ENCODE results near the gene DHRS1. TPM values are rescaled to one million over a fixed set of nuclear protein-coding genes. Genes with fewer than 3 reads are reported as not detected.
A peak's percentile ranks its signal among the peaks of the same experiment; 100 is the strongest.

Gene DHRS1
- total and polyA plus RNA-seq, 8 donors: 24.9 to 55.5 (median 42.6) TPM

DNA sequence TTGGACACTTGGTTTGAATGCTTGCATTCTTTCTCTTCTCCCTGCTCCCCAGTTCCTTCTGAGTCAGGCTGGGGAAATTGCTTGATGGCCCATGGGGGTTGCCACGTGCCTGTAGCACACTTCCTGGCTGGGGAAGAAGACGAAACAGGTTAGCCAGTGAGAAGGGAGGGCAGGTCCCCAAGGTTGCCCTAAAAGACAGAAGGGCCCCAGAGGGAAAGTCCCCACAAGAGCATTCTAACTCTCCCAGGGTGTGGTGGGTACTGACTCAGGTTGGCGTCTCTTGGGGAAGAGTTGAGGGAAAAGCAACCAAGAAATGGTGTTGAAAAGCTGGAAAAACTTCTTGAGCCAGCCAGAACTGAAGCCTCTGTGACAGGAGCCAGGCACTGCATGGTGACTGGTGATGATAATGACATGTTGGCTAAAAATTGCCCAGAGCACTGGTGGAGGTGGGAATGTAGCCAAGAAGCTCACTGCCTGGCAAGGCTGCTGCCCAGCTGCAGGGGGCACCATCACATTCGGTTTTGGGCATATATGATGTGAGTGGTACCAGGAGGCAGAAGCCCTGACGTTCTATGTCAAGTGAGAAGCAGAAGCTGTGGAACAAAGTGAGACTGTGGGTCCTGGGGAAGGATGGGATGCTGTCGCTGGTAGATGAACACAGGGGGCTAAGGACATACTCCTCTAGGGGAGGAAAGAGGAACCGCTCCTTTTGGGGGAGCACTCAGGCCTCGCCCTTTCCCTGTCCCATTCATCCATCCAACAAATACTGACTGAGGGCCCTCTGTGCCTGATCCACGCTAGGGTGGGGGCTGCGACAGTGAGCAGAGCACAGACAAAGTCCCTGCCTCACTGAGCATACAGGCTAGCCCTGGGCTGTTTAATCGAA is 20.0 kb downstream of the DHRS1 start:
- no peaks in the 10 kb centered on the region for H3K9me3 ChIP-seq
- no peak overlapping the region for H3K4me3 ChIP-seq
- H3K4me1 ChIP-seq: peaks cover 0 to 84% of the 10 kb centered on the region in 2 donors
- peak overlapping the region in 1 of 2 donors; percentile 88 for H3K27ac ChIP-seq
- no peak for ATAC-seq
- no peaks in the 10 kb centered on the region for H3K27me3 ChIP-seq
- TF ChIP-seq, protein P1, sequence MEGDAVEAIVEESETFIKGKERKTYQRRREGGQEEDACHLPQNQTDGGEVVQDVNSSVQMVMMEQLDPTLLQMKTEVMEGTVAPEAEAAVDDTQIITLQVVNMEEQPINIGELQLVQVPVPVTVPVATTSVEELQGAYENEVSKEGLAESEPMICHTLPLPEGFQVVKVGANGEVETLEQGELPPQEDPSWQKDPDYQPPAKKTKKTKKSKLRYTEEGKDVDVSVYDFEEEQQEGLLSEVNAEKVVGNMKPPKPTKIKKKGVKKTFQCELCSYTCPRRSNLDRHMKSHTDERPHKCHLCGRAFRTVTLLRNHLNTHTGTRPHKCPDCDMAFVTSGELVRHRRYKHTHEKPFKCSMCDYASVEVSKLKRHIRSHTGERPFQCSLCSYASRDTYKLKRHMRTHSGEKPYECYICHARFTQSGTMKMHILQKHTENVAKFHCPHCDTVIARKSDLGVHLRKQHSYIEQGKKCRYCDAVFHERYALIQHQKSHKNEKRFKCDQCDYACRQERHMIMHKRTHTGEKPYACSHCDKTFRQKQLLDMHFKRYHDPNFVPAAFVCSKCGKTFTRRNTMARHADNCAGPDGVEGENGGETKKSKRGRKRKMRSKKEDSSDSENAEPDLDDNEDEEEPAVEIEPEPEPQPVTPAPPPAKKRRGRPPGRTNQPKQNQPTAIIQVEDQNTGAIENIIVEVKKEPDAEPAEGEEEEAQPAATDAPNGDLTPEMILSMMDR (IDR thresholded peaks at IDR 0.05): no peak
- H3K36me3 ChIP-seq: no peaks in the 10 kb centered on the region
- DNase-seq: no peak
- intact Hi-C loops (cut with DNase I): no loop called here

DNA sequence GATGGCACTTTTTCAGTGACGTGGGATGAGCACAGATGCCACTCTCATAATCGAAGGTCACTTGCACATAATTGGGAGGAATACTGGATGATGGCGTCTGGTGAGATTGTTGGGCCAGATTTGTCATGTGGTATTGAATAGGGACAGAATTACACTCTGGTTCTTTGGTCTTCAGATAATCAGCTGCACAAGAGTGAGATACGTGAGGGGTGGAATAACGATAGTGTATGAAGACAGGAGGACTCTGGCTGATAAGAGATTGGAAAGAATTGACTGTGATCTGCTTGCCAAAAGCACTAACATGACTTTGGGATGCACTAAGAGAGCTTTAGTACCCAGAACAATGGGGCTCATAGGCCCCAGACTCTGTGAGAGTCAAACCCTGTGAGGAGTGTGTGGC is 21.2 kb downstream of the DHRS1 start:
- DNase-seq (no peak), ATAC-seq (no peak)
- no peaks in the 10 kb centered on the region for H3K9me3 ChIP-seq
- TF ChIP-seq, protein P1 (IDR thresholded peaks at IDR 0.05): no peak
- intact Hi-C loops (cut with DNase I): no loop called here
- H3K36me3 ChIP-seq: no peaks in the 10 kb centered on the region
- H3K4me3 ChIP-seq: no peak overlapping the region
- peak overlapping the region in 1 of 2 donors; percentile 88 for H3K27ac ChIP-seq
- peaks cover 4 to 95% of the 10 kb centered on the region in 2 donors for H3K4me1 ChIP-seq
- no peaks in the 10 kb centered on the region for H3K27me3 ChIP-seq

DNA sequence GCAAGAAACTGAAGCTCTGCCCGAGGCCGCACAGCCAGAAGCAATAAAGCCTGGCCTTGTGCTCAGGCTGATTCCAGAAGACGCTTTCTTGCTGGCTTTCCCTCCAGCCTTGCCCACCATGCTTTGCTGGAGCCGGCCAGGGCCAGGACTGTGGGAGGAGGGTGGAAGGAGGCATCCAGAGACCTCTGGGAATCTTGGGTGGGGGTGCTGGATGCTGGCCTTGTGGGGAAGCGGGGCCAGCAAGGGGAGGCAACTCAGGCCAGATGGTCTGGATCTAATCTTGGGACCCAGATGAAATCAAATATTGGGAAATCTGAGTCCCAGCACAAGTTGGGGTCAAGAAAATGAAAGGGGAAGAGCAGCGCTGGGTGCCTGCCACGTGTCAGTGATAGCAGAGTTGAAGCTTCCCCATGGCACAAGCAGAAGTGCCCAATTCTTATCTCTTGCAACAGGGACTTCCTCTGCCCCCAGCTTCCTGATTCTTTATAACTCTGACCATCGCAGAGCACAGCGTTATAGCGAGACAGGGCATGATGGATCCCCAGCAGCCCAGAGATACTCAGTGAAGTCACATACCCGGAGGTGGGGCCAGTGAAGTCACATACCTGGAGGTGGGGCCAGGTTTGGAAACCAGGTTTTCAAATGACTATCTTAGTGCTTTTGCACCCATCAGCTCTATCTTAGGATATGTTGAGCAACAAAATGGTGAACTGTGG is 21.8 kb downstream of the DHRS1 start:
- Histone ChIP-seq H3K27me3 (no peaks in the 10 kb centered on the region), H3K27ac (peak overlapping the region in 1 of 2 donors; percentile 88), H3K9me3 (no peaks in the 10 kb centered on the region), H3K4me1 (peaks cover 10 to 99% of the 10 kb centered on the region in 2 donors), H3K4me3 (no peak overlapping the region), H3K36me3 (no peaks in the 10 kb centered on the region)
- intact Hi-C loops (cut with DNase I): no loop called here
- TF ChIP-seq, protein P1 (IDR thresholded peaks at IDR 0.05): no peak
- ATAC-seq (no peak), DNase-seq (peak in 1 of 4 donors; percentile 70)

DNA sequence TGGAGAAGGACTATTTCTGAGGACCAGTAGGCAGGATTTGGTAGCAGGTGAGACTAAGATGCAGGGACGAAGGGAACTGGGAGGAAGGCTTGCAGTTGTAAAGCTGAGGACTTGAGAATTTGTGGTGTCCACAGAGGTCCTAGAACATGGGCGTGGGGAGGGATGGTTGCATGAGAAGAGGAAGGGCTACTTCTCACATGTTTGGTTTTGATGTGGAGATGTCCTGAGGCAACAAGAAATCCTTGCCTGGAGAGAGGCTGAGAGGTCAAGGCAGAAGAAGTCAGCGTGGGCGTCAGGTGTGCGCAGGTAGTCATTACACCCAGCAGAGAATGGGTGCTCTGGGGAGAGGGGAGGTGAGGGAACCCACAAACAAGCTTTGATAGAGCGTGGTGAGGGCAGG is 22.5 kb downstream of the DHRS1 start:
- H3K4me3 ChIP-seq: no peak overlapping the region
- H3K9me3 ChIP-seq: no peaks in the 10 kb centered on the region
- H3K4me1 ChIP-seq: peaks cover 15 to 99% of the 10 kb centered on the region in 2 donors
- H3K36me3 ChIP-seq: no peaks in the 10 kb centered on the region
- TF ChIP-seq, protein P1 (IDR thresholded peaks at IDR 0.05): no peak
- intact Hi-C loops (cut with DNase I): no loop called here
- DNase-seq (no peak), ATAC-seq (no peak)
- no peaks in the 10 kb centered on the region for H3K27me3 ChIP-seq
- H3K27ac ChIP-seq: peak overlapping the region in 1 of 2 donors; percentile 88

DNA sequence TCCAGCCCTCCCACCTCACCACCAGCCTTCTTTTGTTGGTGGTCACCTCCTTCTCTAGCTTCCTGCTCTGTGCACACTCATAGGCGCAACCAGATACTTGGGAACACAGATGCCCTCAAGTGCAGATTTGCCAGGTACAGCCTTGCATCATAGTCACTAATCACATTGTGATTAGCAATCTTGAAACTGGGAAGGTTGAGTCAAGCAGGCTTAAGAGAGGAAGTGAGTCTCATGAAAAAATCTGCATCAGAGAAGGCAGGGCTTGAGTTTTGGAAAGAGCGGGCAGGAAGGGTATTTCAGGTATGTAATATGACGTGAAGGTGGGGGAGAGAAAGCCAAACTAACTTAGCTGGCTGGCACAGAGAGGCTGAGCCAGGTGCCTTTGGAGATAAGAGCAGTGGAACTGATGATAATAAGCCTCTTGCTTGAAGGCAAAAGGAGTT is 25.5 kb downstream of the DHRS1 start:
- Histone ChIP-seq H3K27me3 (no peaks in the 10 kb centered on the region), H3K9me3 (no peaks in the 10 kb centered on the region), H3K27ac (peak overlapping the region; percentile 97 to 99), H3K36me3 (peaks cover 0 to 12% of the 10 kb centered on the region in 2 donors), H3K4me1 (peaks cover 23 to 81% of the 10 kb centered on the region in 2 donors), H3K4me3 (no peak overlapping the region)
- intact Hi-C loops (cut with DNase I): no loop called here
- ATAC-seq: peak; percentile 49
- TF ChIP-seq, protein P1 (IDR thresholded peaks at IDR 0.05): no peak
- DNase-seq: peak in 1 of 4 donors; percentile 44

Data from left lung (tissue), 10 donors.